A549 (cell line): Measurements from ENCODE around the gene NEK11. TPM values are rescaled to one million over a fixed set of nuclear protein-coding genes. Genes with fewer than 3 reads are reported as not detected.
"Not testable (repeated sequence)": the region's sequence is repeated elsewhere in the genome, so short reads cannot be mapped to it uniquely, and the experiment has no call there.

Experiments used
- ATAC-seq, 2 experiments: fragments of 200-7000 bp in 1 of 2; fragments of >200 bp in 1 of 2; cut with Nextera tagmentation in 1 of 2; cut with Tn5 transposase in 1 of 2; 3 replicates each; pipeline versions ENCODE4 v1.8.0 to v1.9.1; 2018 to 2020; ENCODE audit warnings: mild to moderate bottlenecking in 1 of 2, moderate library complexity in 1 of 2
- CTCF ChIA-PET: fragments of 300-600 bp; sonication (Branson Sonifier 250); formaldehyde crosslinking; extraction: SDS; loops from one replicate; lab custom pipeline; 2021; ENCODE audit warnings: antibody characterized with exemption, inconsistent platforms; lab: Yijun Ruan, JAX
- POLR2A ChIA-PET: fragments of 350-600 bp; formaldehyde crosslinking; extraction: SDS; loops from one replicate; lab custom pipeline; 2021; ENCODE audit warnings: antibody characterized with exemption, inconsistent platforms; lab: Yijun Ruan, JAX
- DNase-seq, 2 experiments: peaks; one replicate each; pipeline versions ENCODE4 v3.0.0 to v3.0.0-alpha.2; 2011 to 2016; ENCODE audit warnings: low read depth in 1 of 2, low spot score in 1 of 2
- FAIRE-seq: peaks from 2 replicates; lab custom pipeline; 2011; peaks lifted over from hg19 to GRCh38; lab: Jason Lieb, UNC
- H3K27ac ChIP-seq, 2 experiments: fragments of >200 bp; sonication (Bioruptor Twin); formaldehyde crosslinking; 3 replicates each; pipeline ENCODE4 v1.5.1; 2016 to 2017
- H3K4me1 ChIP-seq: fragments of >200 bp; sonication (Bioruptor Twin); formaldehyde crosslinking; 3 replicates; pipeline ENCODE4 v1.6.1; 2016
- H3K4me2 ChIP-seq: fragments of >200 bp; sonication (Bioruptor Twin); formaldehyde crosslinking; 3 replicates; pipeline ENCODE4 v1.6.1; 2016
- H3K4me3 ChIP-seq: fragments of >200 bp; sonication (Bioruptor Twin); formaldehyde crosslinking; 3 replicates; pipeline ENCODE4 v1.5.1; 2016
- H3K9me3 ChIP-seq: fragments of >200 bp; sonication (Bioruptor Twin); formaldehyde crosslinking; 3 replicates; pipeline ENCODE4 v1.6.1; 2016
- BHLHE40 ChIP-seq: IDR thresholded peaks from 2 replicates; pipeline ENCODE4 v1.6.1; 2012; ENCODE audit warnings: low read depth, low read length, inconsistent platforms
- CBX2 ChIP-seq: fragments of 200-600 bp; sonication (generic); IDR thresholded peaks from 2 replicates; pipeline ENCODE4 v1.6.1; 2016; ENCODE audit warnings: low read depth, mild to moderate bottlenecking, borderline replicate concordance
- CEBPB ChIP-seq, 2 experiments: fragments of >200 bp in 1 of 2; sonication (Bioruptor Twin) in 1 of 2; formaldehyde crosslinking in 1 of 2; IDR thresholded peaks; 2 replicates each; pipeline ENCODE4 v1.6.1; 2012 to 2016
- KDM5A ChIP-seq: fragments of 200-600 bp; sonication (generic); IDR thresholded peaks from 2 replicates; pipeline ENCODE4 v1.6.1; 2016; ENCODE audit warnings: antibody characterized with exemption, mild to moderate bottlenecking
- MAFK ChIP-seq: fragments of 450-650 bp; IDR thresholded peaks from 2 replicates; pipeline ENCODE4 v1.6.1; 2014; ENCODE audit not compliant: partially characterized antibody
- MAZ ChIP-seq: fragments of 150-350 bp; IDR thresholded peaks from 2 replicates; pipeline ENCODE4 v1.6.1; 2014; ENCODE audit warnings: antibody characterized with exemption, low read depth, low read length, borderline replicate concordance
- NPAS2 ChIP-seq: fragments of 250-450 bp; sonication (Bioruptor Pico); IDR thresholded peaks from 2 replicates; pipeline ENCODE4 v1.8.0; 2022; ENCODE audit warnings: mild to moderate bottlenecking, moderate library complexity, borderline replicate concordance
- PHF8 ChIP-seq: fragments of 200-600 bp; sonication (generic); IDR thresholded peaks from 2 replicates; pipeline ENCODE4 v1.6.1; 2016; ENCODE audit warnings: low read depth, mild to moderate bottlenecking, antibody characterized with exemption, moderate library complexity, borderline replicate concordance
- POLR2A ChIP-seq: IDR thresholded peaks from 2 replicates; pipeline ENCODE4 v1.6.1; 2012; ENCODE audit warnings: mild to moderate bottlenecking, low read length
- RAD21 ChIP-seq, 2 experiments: fragments of >200 bp in 1 of 2; sonication (Bioruptor Twin) in 1 of 2; formaldehyde crosslinking in 1 of 2; IDR thresholded peaks in 1 of 2; conservative IDR thresholded peaks in 1 of 2; 2 replicates in 1 of 2; 3 replicates in 1 of 2; pipeline ENCODE4 v1.6.1; 2012 to 2018; ENCODE audit warnings: inconsistent platforms in 1 of 2
- RNF2 ChIP-seq: fragments of 200-600 bp; sonication (generic); IDR thresholded peaks from 2 replicates; pipeline ENCODE4 v1.6.1; 2016; ENCODE audit warnings: low read depth, mild to moderate bottlenecking, antibody characterized with exemption, moderate library complexity, borderline replicate concordance
- SMC3 ChIP-seq: fragments of >200 bp; sonication (Bioruptor Twin); formaldehyde crosslinking; IDR thresholded peaks from 3 replicates; pipeline ENCODE4 v1.6.1; 2018; ENCODE audit warnings: inconsistent platforms
- TFCP2L1 ChIP-seq: fragments of 250-450 bp; sonication (Bioruptor Pico); IDR thresholded peaks from 2 replicates; pipeline ENCODE4 v1.5.0; 2021; ENCODE audit warnings: mild to moderate bottlenecking
- ZFP36 ChIP-seq: fragments of 450-650 bp; IDR thresholded peaks from 2 replicates; pipeline ENCODE4 v1.6.1; 2014; ENCODE audit warnings: borderline replicate concordance; ENCODE audit not compliant: partially characterized antibody
- ZNF302 ChIP-seq: fragments of 250-450 bp; sonication (Bioruptor Pico); IDR thresholded peaks from 2 replicates; pipeline ENCODE4 v1.9.0; 2021; ENCODE audit warnings: inconsistent platforms, mild to moderate bottlenecking, moderate library complexity
- WGBS: methylation state at CpG from one replicate; pipeline ENCODE4 v1.1.6; 2017; ENCODE audit errors: missing lambda C conversion rate; 5-methylcytosine and 5-hydroxymethylcytosine counted together
- polyA plus RNA-seq, 4 experiments: library from polyadenylated mRNA; depleted of rRNA in 3 of 4; stranded (reverse); fragments of >200 nt; fragmentation: RNase III in 1 of 4; extraction: RNeasy Plus Mini Kit Qiagen cat#74134 plus additional on column Dnase treatment in 1 of 4; gene quantifications; 2 replicates in 3 of 4; 3 replicates in 1 of 4; pipeline ENCODE4 v1.2.3, GENCODE V29; 2011 to 2017
- TF ChIP-seq, protein P1 (sequence below): fragments of 200-600 bp; sonication (generic); IDR thresholded peaks from 2 replicates; pipeline ENCODE4 v1.6.1; 2016; ENCODE audit warnings: antibody characterized with exemption, mild to moderate bottlenecking, moderate library complexity
- TF ChIP-seq, protein P2 (sequence below): IDR thresholded peaks from 2 replicates; pipeline ENCODE4 v1.6.1; 2012
- TF ChIP-seq, protein P3 (sequence below): IDR thresholded peaks from 2 replicates; pipeline ENCODE4 v1.6.1; 2012
- TF ChIP-seq, protein P4 (sequence below): IDR thresholded peaks from 2 replicates; pipeline ENCODE4 v1.6.1; 2012; ENCODE audit warnings: low read depth, borderline replicate concordance

Gene NEK11
- polyA plus RNA-seq, 2 of the 4 experiments (the other 2 are of a cell fraction), result 5.8 to 8.9 TPM

DNA sequence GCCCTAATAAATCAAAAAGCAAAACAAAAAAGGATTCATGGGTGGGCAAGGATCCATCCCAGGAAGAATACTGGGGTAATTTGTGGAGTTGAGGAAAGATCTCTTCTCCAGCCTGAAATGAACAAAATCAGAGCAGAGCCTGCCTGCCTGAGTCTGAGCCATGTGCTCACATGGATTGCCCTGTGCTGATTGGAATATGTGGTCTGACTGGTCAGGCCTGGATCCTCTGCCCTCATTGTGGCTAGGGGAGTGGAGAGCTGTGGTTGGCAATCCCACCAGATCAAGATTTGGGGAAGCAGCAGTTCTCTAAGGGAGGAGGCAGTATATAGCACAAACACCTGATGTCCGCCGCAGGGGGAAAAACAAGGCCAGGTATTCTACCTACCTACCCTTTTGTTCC, 348.1 kb downstream of the NEK11 start:
- no peaks in the 10 kb centered on the region for H3K4me1 ChIP-seq
- TF ChIP-seq RAD21 (conservative IDR thresholded peaks at IDR 0.05 in 1 of 2, IDR thresholded peaks at IDR 0.05 in 1 of 2) (no peak), TFCP2L1 (CRISPR knock-in tag) (no peak), SMC3 (no peak), CBX2 (no peak), BHLHE40 (no peak), NPAS2 (CRISPR knock-in tag) (no peak), MAFK (no peak), MAZ (no peak), ZFP36 (no peak), RNF2 (no peak), CEBPB (IDR thresholded peaks at IDR 0.05) (no peak), ZNF302 (CRISPR knock-in tag) (no peak)
- TF ChIP-seq, protein P1, sequence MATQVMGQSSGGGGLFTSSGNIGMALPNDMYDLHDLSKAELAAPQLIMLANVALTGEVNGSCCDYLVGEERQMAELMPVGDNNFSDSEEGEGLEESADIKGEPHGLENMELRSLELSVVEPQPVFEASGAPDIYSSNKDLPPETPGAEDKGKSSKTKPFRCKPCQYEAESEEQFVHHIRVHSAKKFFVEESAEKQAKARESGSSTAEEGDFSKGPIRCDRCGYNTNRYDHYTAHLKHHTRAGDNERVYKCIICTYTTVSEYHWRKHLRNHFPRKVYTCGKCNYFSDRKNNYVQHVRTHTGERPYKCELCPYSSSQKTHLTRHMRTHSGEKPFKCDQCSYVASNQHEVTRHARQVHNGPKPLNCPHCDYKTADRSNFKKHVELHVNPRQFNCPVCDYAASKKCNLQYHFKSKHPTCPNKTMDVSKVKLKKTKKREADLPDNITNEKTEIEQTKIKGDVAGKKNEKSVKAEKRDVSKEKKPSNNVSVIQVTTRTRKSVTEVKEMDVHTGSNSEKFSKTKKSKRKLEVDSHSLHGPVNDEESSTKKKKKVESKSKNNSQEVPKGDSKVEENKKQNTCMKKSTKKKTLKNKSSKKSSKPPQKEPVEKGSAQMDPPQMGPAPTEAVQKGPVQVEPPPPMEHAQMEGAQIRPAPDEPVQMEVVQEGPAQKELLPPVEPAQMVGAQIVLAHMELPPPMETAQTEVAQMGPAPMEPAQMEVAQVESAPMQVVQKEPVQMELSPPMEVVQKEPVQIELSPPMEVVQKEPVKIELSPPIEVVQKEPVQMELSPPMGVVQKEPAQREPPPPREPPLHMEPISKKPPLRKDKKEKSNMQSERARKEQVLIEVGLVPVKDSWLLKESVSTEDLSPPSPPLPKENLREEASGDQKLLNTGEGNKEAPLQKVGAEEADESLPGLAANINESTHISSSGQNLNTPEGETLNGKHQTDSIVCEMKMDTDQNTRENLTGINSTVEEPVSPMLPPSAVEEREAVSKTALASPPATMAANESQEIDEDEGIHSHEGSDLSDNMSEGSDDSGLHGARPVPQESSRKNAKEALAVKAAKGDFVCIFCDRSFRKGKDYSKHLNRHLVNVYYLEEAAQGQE, result no peak
- TF ChIP-seq, protein P2, sequence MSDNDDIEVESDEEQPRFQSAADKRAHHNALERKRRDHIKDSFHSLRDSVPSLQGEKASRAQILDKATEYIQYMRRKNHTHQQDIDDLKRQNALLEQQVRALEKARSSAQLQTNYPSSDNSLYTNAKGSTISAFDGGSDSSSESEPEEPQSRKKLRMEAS, result no peak
- CTCF ChIA-PET, result no interaction called here
- H3K9me3 ChIP-seq, result no peaks in the 10 kb centered on the region
- H3K4me3 ChIP-seq, result no peak overlapping the region
- no peak overlapping the region for H3K27ac ChIP-seq
- ATAC-seq (no peak), DNase-seq (no peak), FAIRE-seq (no peak)
- POLR2A ChIA-PET, result no interaction called here
- no peak overlapping the region for H3K4me2 ChIP-seq
- 83% methylated on average over 2 of the region's 2 CpGs for WGBS

DNA sequence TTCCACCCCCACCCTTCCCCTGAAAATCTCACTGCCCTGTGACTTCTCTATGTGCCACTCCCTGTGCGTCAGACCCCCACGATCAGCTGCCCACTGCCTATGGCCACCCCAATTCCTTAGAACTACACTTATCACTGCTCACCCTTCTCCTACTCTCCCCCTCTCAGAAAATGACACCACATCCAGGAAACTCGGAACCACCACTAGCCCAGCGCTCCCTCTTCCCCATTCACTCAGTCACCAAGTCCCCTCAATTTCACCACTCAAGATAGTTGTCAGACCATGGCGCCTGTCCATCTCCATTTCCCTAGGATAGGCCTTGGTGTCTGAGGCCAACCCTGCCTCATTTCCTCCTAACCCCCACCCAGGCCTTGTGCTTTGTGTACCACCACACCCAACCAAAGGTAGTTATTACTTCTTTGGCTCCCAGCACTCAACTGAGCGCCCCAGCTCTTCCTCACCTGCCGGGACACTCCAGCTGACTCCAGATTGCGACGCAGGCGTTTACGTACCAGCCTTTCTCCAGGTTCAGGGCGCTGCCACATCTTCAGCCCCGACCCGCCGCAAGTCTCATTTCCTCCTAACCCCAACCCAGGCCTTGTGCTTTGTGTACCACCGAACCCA, 354.3 kb downstream of the NEK11 start:
- not testable (repeated sequence) for DNase-seq, H3K9me3 ChIP-seq, H3K4me1 ChIP-seq, FAIRE-seq
- CTCF ChIA-PET, result interaction anchor here (1.0 to 1.6 kb wide), 2 partner anchors 18 to 654 kb away, joined by 3 to 5 read pairs; partner anchors contain the start of gene CPNE4
- peak; percentile 2 to 57 for ATAC-seq
- Histone ChIP-seq H3K4me2 (peak overlapping the region; percentile 66), H3K4me3 (peak overlapping the region; percentile 70), H3K27ac (peak overlapping the region; percentile 66 to 89)
- 16% methylated on average over 12 of the region's 16 CpGs for WGBS
- POLR2A ChIA-PET, result interaction anchor here (0.5 to 1.7 kb wide), 9 partner anchors 10 to 363 kb away, joined by 3 to 10 read pairs (median 5); no protein-coding TSS in a partner anchor

DNA sequence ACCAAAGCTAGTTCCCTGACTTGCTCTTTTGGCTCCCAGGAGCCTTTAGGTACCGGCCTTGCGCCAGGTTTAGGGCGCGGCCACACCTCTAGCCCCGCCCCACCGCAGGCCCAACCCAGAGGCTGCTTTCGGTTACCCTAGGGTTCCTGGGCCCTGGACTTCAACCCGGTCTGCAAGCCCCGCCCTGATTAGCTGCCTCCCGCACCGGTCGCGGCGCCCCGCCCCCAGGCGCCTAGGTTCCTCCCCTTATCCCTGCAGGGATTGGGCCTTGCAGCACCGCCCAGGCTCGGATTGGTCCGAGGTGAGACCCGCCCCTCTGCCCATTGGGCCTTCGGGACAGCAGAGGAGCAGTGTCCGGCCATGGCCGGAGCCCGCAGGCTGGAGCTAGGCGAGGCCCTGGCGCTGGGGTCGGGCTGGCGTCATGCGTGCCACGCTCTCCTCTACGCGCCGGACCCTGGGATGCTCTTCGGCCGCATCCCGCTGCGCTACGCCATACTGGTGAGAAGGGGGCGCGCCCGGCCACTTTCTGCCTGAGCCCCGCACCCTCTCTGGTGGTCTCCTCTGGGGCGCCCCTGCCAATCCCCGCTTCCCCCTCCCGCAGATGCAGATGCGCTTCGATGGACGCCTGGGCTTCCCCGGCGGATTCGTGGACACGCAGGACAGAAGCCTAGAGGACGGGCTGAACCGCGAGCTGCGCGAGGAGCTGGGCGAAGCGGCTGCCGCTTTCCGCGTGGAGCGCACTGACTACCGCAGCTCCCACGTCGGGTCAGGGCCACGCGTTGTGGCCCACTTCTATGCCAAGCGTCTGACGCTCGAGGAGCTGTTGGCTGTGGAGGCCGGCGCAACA, 355.0 kb downstream of the NEK11 start, which contains the start of gene NUDT16:
NUDT16 (plus strand) TSS at position 330 of the 847 bp plus-strand sequence; CDS start at position 361, 31 bp downstream.
- no peaks in the 10 kb centered on the region for H3K9me3 ChIP-seq
- TF ChIP-seq KDM5A (0 out of 2 replicates have a peak, but pooled peaks have one; percentile 23), PHF8 (peak; percentile 71; the same call in 1 of the 2 replicates), POLR2A (peak; percentile 84)
- TF ChIP-seq, protein P3, sequence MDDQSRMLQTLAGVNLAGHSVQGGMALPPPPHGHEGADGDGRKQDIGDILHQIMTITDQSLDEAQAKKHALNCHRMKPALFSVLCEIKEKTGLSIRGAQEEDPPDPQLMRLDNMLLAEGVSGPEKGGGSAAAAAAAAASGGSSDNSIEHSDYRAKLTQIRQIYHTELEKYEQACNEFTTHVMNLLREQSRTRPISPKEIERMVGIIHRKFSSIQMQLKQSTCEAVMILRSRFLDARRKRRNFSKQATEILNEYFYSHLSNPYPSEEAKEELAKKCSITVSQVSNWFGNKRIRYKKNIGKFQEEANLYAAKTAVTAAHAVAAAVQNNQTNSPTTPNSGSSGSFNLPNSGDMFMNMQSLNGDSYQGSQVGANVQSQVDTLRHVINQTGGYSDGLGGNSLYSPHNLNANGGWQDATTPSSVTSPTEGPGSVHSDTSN, result no peak
- TF ChIP-seq, protein P2, result peak; percentile 60
- TF ChIP-seq, protein P4, sequence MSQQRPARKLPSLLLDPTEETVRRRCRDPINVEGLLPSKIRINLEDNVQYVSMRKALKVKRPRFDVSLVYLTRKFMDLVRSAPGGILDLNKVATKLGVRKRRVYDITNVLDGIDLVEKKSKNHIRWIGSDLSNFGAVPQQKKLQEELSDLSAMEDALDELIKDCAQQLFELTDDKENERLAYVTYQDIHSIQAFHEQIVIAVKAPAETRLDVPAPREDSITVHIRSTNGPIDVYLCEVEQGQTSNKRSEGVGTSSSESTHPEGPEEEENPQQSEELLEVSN, result peak; percentile 56; the same call in 1 of the 2 replicates
- DNase-seq, result peak; percentile 87 to 97
- WGBS, result 3% methylated on average over 13 of the region's 73 CpGs
- H3K4me1 ChIP-seq, result no peaks in the 10 kb centered on the region; the same call in 2 of the 3 replicates
- peak; percentile 99 to 100 for ATAC-seq
- CTCF ChIA-PET, result interaction anchor here (1.0 to 1.6 kb wide), 2 partner anchors 17 to 653 kb away, joined by 3 to 5 read pairs; partner anchors contain the start of gene CPNE4
- POLR2A ChIA-PET, result interaction anchor here (0.7 to 1.7 kb wide), 8 partner anchors 10 to 145 kb away, joined by 3 to 10 read pairs (median 4); no protein-coding TSS in a partner anchor
- H3K4me3 ChIP-seq, result peak within 1 kb of the TSS; percentile 70
- peak within 1 kb of the TSS; percentile 75 to 94 for H3K27ac ChIP-seq
- peak within 1 kb of the TSS; percentile 79 for H3K4me2 ChIP-seq
- FAIRE-seq, result no peak
